IMR-90 (cell line): ENCODE data around the gene AMIGO3. TPM values are rescaled to one million over a fixed set of nuclear protein-coding genes. Genes with fewer than 3 reads are reported as not detected.

Source experiments
- ATAC-seq: fragments of 200-7000 bp; cut with Tn5 transposase; 2 replicates; pipeline ENCODE4 v1.9.1; 2020; ENCODE audit warnings: low read depth, mild to moderate bottlenecking, moderate library complexity
- BruUV-seq: library from RNA; stranded (reverse); fragments of 400-500 nt; replicated peaks from 2 replicates; lab custom pipeline; 2021; lab: Mats Ljungman, UMichigan
- CTCF ChIA-PET: fragments of 300-600 bp; formaldehyde crosslinking; extraction: SDS; loops from one replicate; lab custom pipeline; 2021; ENCODE audit warnings: antibody characterized with exemption; lab: Yijun Ruan, JAX
- POLR2A ChIA-PET: fragments of 300-600 bp; sonication (Branson Sonifier 250); formaldehyde crosslinking; loops from one replicate; lab custom pipeline; 2022; ENCODE audit warnings: antibody characterized with exemption; ENCODE audit not compliant: unreplicated experiment; lab: Charles Lee
- DNase-seq: peaks from one replicate; pipeline ENCODE4 v3.0.0; 2013
- H2AFZ ChIP-seq: replicated peaks from 2 replicates; pipeline ENCODE3; 2013; ENCODE audit warnings: low read length, mild to moderate bottlenecking; ENCODE audit not compliant: poor library complexity
- H2AK5ac ChIP-seq: 2 replicates; pipeline ENCODE4 v1.6.1; 2013; ENCODE audit warnings: low read depth, low read length, inconsistent platforms
- H2AK9ac ChIP-seq: replicated peaks from 2 replicates; pipeline ENCODE3; 2013; ENCODE audit warnings: mild to moderate bottlenecking, low read depth, low read length, moderate library complexity; ENCODE audit not compliant: poor library complexity
- H2BK120ac ChIP-seq: 2 replicates; pipeline ENCODE4 v1.6.1; 2013; ENCODE audit warnings: low read depth, low read length, inconsistent platforms
- H2BK15ac ChIP-seq: 3 replicates; pipeline ENCODE4 v1.6.1; 2013; ENCODE audit warnings: low read depth, low read length, inconsistent platforms
- H2BK20ac ChIP-seq: 2 replicates; pipeline ENCODE4 v1.6.1; 2013; ENCODE audit warnings: low read depth, mild to moderate bottlenecking, inconsistent platforms, low read length, moderate library complexity
- H2BK5ac ChIP-seq: 2 replicates; pipeline ENCODE4 v1.6.1; 2013; ENCODE audit warnings: mild to moderate bottlenecking, low read depth, low read length, inconsistent platforms; ENCODE audit not compliant: poor library complexity, severe bottlenecking
- H3K14ac ChIP-seq: replicated peaks from 2 replicates; pipeline ENCODE4 v1.6.1; 2013; ENCODE audit warnings: low read depth, low read length, inconsistent platforms
- H3K18ac ChIP-seq: 2 replicates; pipeline ENCODE4 v1.6.1; 2013; ENCODE audit warnings: low read depth, low read length, control low read depth
- H3K23ac ChIP-seq: 2 replicates; pipeline ENCODE4 v1.6.1; 2013; ENCODE audit warnings: low read depth, low read length, inconsistent platforms
- H3K27ac ChIP-seq: 2 replicates; pipeline ENCODE4 v1.5.1; 2013; ENCODE audit warnings: mild to moderate bottlenecking, control low read depth, low read length; ENCODE audit not compliant: insufficient read depth
- H3K27me3 ChIP-seq: 2 replicates; pipeline ENCODE4 v1.6.1; 2013; ENCODE audit warnings: low read length; ENCODE audit not compliant: control insufficient read depth, insufficient read depth
- H3K36me3 ChIP-seq: 2 replicates; pipeline ENCODE4 v1.6.1; 2013; ENCODE audit warnings: low read length, mixed read lengths; ENCODE audit not compliant: control insufficient read depth, insufficient read depth
- H3K4ac ChIP-seq: 2 replicates; pipeline ENCODE4 v1.6.1; 2013; ENCODE audit warnings: low read depth, low read length, inconsistent platforms
- H3K4me1 ChIP-seq: 2 replicates; pipeline ENCODE4 v1.6.1; 2013; ENCODE audit warnings: low read length, mixed read lengths; ENCODE audit not compliant: control insufficient read depth, insufficient read depth
- H3K4me2 ChIP-seq: 2 replicates; pipeline ENCODE4 v1.6.1; 2013; ENCODE audit warnings: low read depth, mild to moderate bottlenecking, control low read depth, low read length, moderate library complexity
- H3K4me3 ChIP-seq: 2 replicates; pipeline ENCODE4 v1.5.1; 2013; ENCODE audit warnings: low read depth, mild to moderate bottlenecking, control low read depth, low read length, moderate library complexity; ENCODE audit not compliant: insufficient read depth
- H3K56ac ChIP-seq: 2 replicates; pipeline ENCODE4 v1.6.1; 2013; ENCODE audit warnings: low read length, inconsistent platforms; ENCODE audit not compliant: insufficient read depth; ENCODE audit errors: extremely low read depth
- H3K79me1 ChIP-seq, 2 experiments: 2 replicates each; pipeline ENCODE4 v1.6.1; 2013; ENCODE audit warnings: low read length in 2 of 2, inconsistent platforms in 1 of 2, low read depth in 1 of 2
- H3K9ac ChIP-seq: 2 replicates; pipeline ENCODE4 v1.6.1; 2013; ENCODE audit warnings: low read depth, low read length, control low read depth
- H3K9me1 ChIP-seq: 2 replicates; pipeline ENCODE4 v1.6.1; 2013; ENCODE audit warnings: low read length, inconsistent platforms; ENCODE audit not compliant: insufficient read depth
- H3K9me3 ChIP-seq: 2 replicates; pipeline ENCODE4 v1.6.1; 2013; ENCODE audit warnings: low read length; ENCODE audit not compliant: control insufficient read depth, insufficient read depth
- H4K20me1 ChIP-seq: 2 replicates; pipeline ENCODE4 v1.6.1; 2013; ENCODE audit warnings: low read length, inconsistent platforms; ENCODE audit not compliant: insufficient read depth
- H4K5ac ChIP-seq: 2 replicates; pipeline ENCODE4 v1.6.1; 2013; ENCODE audit warnings: mild to moderate bottlenecking, low read depth, low read length, control low read depth
- H4K8ac ChIP-seq, 2 experiments: 2 replicates each; pipeline ENCODE4 v1.6.1; 2013; ENCODE audit warnings: low read depth in 2 of 2, low read length in 2 of 2, control low read depth in 1 of 2, inconsistent platforms in 1 of 2
- H4K91ac ChIP-seq: 2 replicates; pipeline ENCODE4 v1.6.1; 2013; ENCODE audit warnings: low read depth, low read length, inconsistent platforms; ENCODE audit not compliant: insufficient read depth
- ELK1 ChIP-seq: fragments of 150-350 bp; IDR thresholded peaks from 2 replicates; pipeline ENCODE4 v1.6.1; 2016; ENCODE audit warnings: low read depth, mild to moderate bottlenecking, low read length, moderate library complexity, borderline replicate concordance
- FOS ChIP-seq: fragments of 150-350 bp; IDR thresholded peaks from 2 replicates; pipeline ENCODE4 v1.6.1; 2016; ENCODE audit warnings: low read depth, low read length
- RAD21 ChIP-seq: IDR thresholded peaks from 2 replicates; pipeline ENCODE4 v1.6.1; 2012; ENCODE audit warnings: low read length, improper control_type of control experiment
- RCOR1 ChIP-seq: IDR thresholded peaks from 2 replicates; pipeline ENCODE4 v1.6.1; 2012; ENCODE audit warnings: mild to moderate bottlenecking, low read length, improper control_type of control experiment; ENCODE audit not compliant: insufficient replicate concordance
- RFX5 ChIP-seq: IDR thresholded peaks from 2 replicates; pipeline ENCODE4 v1.8.0; 2012; ENCODE audit warnings: low read depth, mild to moderate bottlenecking, low read length, moderate library complexity
- WGBS, 2 experiments: methylation state at CpG; one replicate each; pipeline versions ENCODE4 v1.1.5 to v1.1.7; 2013; ENCODE audit warnings: missing lambda C conversion rate in 2 of 2; ENCODE audit not compliant: insufficient read length in 1 of 2; ENCODE audit errors: extremely low coverage in 2 of 2; 5-methylcytosine and 5-hydroxymethylcytosine counted together
- dilution Hi-C: fragments of 300-500 bp; cut with HindIII; formaldehyde crosslinking; loops from one replicate; pipeline ENCODE4 v1.14.3; 2018; ENCODE audit warnings: low sequenced_read_pairs; ENCODE audit not compliant: unreplicated experiment
- in situ Hi-C: fragments of 300-500 bp; cut with MboI; formaldehyde crosslinking; loops from 3 replicates; pipeline ENCODE4 v1.14.3; 2019; ENCODE audit warnings: low sequenced_read_pairs, inconsistent platforms, mixed read lengths
- intact Hi-C: fragments of 100-400 bp; cut with micrococcal nuclease; formaldehyde crosslinking; loops from 2 replicates; pipeline ENCODE4 v1.10.0; 2022
- polyA plus RNA-seq, 3 experiments: library from polyadenylated mRNA; depleted of rRNA; stranded (reverse); fragments of >200 nt; gene quantifications; 2 replicates each; pipeline ENCODE4 v1.2.3, GENCODE V29; 2012; ENCODE audit warnings: low replicate concordance in 1 of 3
- total RNA-seq: library from RNA; depleted of rRNA; stranded (reverse); fragments of >200 nt; gene quantifications from 2 replicates; pipeline ENCODE4 v1.2.3, GENCODE V29; 2012

AMIGO3 gene
- total and polyA plus RNA-seq, 2 of the 4 experiments (the other 2 are of a cell fraction) = 1.5 TPM; not detected in 1

- Histone ChIP-seq H3K23ac (no peak overlapping the region), H3K9me3 (no peaks in the 10 kb centered on the region), H4K20me1 (peaks cover 23% of the 10 kb centered on the region), H3K9me1 (no peaks in the 10 kb centered on the region; the same call in 1 of the 2 replicates), H2BK15ac (no peak overlapping the region), H3K14ac (no peak overlapping the region), H3K36me3 (peaks cover 28% of the 10 kb centered on the region), H2BK20ac (no peak overlapping the region), H3K4me2 (no peak overlapping the region), H2BK120ac (no peak overlapping the region), H3K27ac (no peak overlapping the region), H3K79me1 (peaks cover 4 to 27% of the 10 kb centered on the region in 2 experiments; a peak in 3 of 4 replicates), H3K56ac (no peak overlapping the region), H3K27me3 (no peaks in the 10 kb centered on the region), H2AFZ (no peak overlapping the region), H4K5ac (no peak overlapping the region), H3K4ac (no peak overlapping the region), H3K9ac (no peak overlapping the region), H3K18ac (no peak overlapping the region), H2AK9ac (no peak overlapping the region), H4K91ac (no peak overlapping the region), H3K4me3 (no peak overlapping the region), H2BK5ac (no peak overlapping the region), H4K8ac (no peak overlapping the region), H2AK5ac (no peak overlapping the region), H3K4me1 (peaks cover 6% of the 10 kb centered on the region)
- ATAC-seq (no peak), DNase-seq (no peak)
- ChIA-PET CTCF (no interaction called here), POLR2A (no interaction called here)
- TF ChIP-seq RAD21 (no peak), RFX5 (no peak), ELK1 (no peak), RCOR1 (no peak), FOS (no peak)
- intact Hi-C loops (no loop called here), in situ Hi-C loops (no loop called here), dilution Hi-C loops (no loop called here)
- no TSS peak for BruUV-seq
- 100% methylated on average over 1 of the region's 14 CpGs; no CpG with 5 or more reads in 1 of the 2 experiments for WGBS, 2 experiments
Measured at GRCh38 chr3:49717211-49717958, 2.1 kb downstream of the AMIGO3 start.
